Measurements from ENCODE around the gene AHNAK. TPM values are rescaled to one million over a fixed set of nuclear protein-coding genes. Genes with fewer than 3 reads are reported as not detected.
"Not testable (repeated sequence)": the region's sequence is repeated elsewhere in the genome, so short reads cannot be mapped to it uniquely, and the experiment has no call there.

Gene AHNAK
- total and polyA plus RNA-seq, 5 donors from 2014 or later = 22.3 to 852 (median 47.1) TPM

- no peaks in the 10 kb centered on the region for H3K27me3 ChIP-seq (ENCODE audit: control insufficient read depth, insufficient read depth, low read length)
- Mint-ChIP-seq H3K9me3 (no peaks in the 10 kb centered on the region), H3K4me3 (no peak overlapping the region), H3K27ac (peak overlapping the region in 1 of 3 donors; percentile 52), H3K36me3 (no peaks in the 10 kb centered on the region), H3K4me1 (peaks cover 0 to 8% (median 6%) of the 10 kb centered on the region in 4 donors), H3K27me3 (peaks cover 5% of the 10 kb centered on the region)
- DNase-seq (no peak), ATAC-seq (ENCODE audit: low read depth in 2 of 2) (no peak)
- no peak overlapping the region for H3K27ac ChIP-seq (ENCODE audit: insufficient read depth, low read length, poor library complexity, severe bottlenecking)
- no peaks in the 10 kb centered on the region for H3K9me3 ChIP-seq (ENCODE audit: control insufficient read depth in 2 of 2, low read length in 2 of 2)
- no peaks in the 10 kb centered on the region for H3K36me3 ChIP-seq (ENCODE audit: control insufficient read depth, insufficient read depth, low read length)
- H3K4me3 ChIP-seq (ENCODE audit: low read depth, low read length) = no peak overlapping the region
- no peaks in the 10 kb centered on the region for H3K4me1 ChIP-seq (ENCODE audit: control insufficient read depth, insufficient read depth, low read length, poor library complexity, severe bottlenecking)
These were observed 46.0 kb downstream of the AHNAK start for GRCh38 chr11:62500650-62501030.

GRCh38 chr11:62499944-62500649, 46.5 kb downstream of the AHNAK start:
- Histone ChIP-seq H3K4me1 (ENCODE audit: control insufficient read depth, insufficient read depth, low read length, poor library complexity, severe bottlenecking) (no peaks in the 10 kb centered on the region), H3K4me3 (ENCODE audit: low read depth, low read length) (no peak overlapping the region), H3K9me3 (ENCODE audit: control insufficient read depth in 2 of 2, low read length in 2 of 2) (no peaks in the 10 kb centered on the region), H3K36me3 (ENCODE audit: control insufficient read depth, insufficient read depth, low read length) (no peaks in the 10 kb centered on the region), H3K27ac (ENCODE audit: insufficient read depth, low read length, poor library complexity, severe bottlenecking) (no peak overlapping the region), H3K27me3 (ENCODE audit: control insufficient read depth, insufficient read depth, low read length) (no peaks in the 10 kb centered on the region)
- no peak for ATAC-seq (ENCODE audit: low read depth in 2 of 2)
- H3K27me3 Mint-ChIP-seq = peaks cover 5% of the 10 kb centered on the region
- peaks cover 0 to 8% (median 6%) of the 10 kb centered on the region in 4 donors for H3K4me1 Mint-ChIP-seq
- DNase-seq = no peak
- no peaks in the 10 kb centered on the region for H3K9me3 Mint-ChIP-seq
- no peaks in the 10 kb centered on the region for H3K36me3 Mint-ChIP-seq
- H3K27ac Mint-ChIP-seq = peak overlapping the region in 1 of 3 donors; percentile 52
- no peak overlapping the region for H3K4me3 Mint-ChIP-seq

- not testable (repeated sequence) for H3K36me3 Mint-ChIP-seq; ATAC-seq (ENCODE audit: low read depth in 2 of 2); H3K9me3 ChIP-seq (ENCODE audit: control insufficient read depth in 2 of 2, low read length in 2 of 2); H3K4me1 Mint-ChIP-seq; H3K27ac ChIP-seq (ENCODE audit: insufficient read depth, low read length, poor library complexity, severe bottlenecking); H3K4me3 Mint-ChIP-seq; H3K27me3 Mint-ChIP-seq; H3K27ac Mint-ChIP-seq; H3K27me3 ChIP-seq (ENCODE audit: control insufficient read depth, insufficient read depth, low read length); H3K4me1 ChIP-seq (ENCODE audit: control insufficient read depth, insufficient read depth, low read length, poor library complexity, severe bottlenecking); H3K4me3 ChIP-seq (ENCODE audit: low read depth, low read length); DNase-seq; H3K9me3 Mint-ChIP-seq; H3K36me3 ChIP-seq (ENCODE audit: control insufficient read depth, insufficient read depth, low read length)
These were observed 47.2 kb downstream of the AHNAK start for GRCh38 chr11:62499311-62499943.

DNA sequence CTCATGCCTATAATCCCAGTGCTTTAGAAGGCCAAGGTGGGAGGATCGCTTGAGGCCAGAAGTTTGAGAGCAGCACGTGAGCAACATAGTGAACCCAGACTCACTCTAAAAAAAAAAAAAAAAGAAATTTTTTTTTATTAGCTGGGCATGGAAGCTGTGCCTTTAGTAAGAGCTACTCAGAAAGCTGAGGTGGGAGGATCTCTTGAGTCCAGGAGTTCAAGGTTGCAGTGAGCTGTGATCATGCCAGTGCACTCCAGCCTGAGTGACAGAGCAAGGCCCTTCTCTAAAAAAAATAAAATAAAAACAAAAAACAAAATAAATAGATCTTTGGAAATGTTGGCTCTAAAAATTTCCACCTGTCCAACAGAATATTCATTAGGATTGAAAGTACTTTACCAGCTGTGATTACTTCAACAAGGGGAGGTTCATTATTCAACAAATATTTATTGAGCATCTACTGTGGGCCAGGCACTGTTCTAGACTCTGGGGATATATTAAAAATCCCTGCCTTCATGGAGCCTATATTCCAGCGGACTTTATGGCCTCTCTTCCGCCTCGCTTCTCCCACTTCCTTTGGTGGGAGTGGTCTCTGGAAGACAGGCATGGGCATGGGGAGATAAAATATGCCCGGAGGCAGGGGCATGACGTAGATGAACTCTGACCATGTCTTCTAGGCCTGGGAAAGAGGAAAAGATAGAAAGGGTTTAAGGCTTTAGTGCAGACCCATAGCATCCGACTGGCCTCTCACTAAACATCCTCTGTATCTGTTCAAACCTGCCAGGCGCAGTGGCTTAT, 47.9 kb downstream of the AHNAK start:
- peaks cover 0 to 8% (median 6%) of the 10 kb centered on the region in 4 donors for H3K4me1 Mint-ChIP-seq
- no peak overlapping the region for H3K4me3 Mint-ChIP-seq
- ATAC-seq (ENCODE audit: low read depth in 2 of 2) = no peak
- no peaks in the 10 kb centered on the region for H3K36me3 Mint-ChIP-seq
- H3K9me3 ChIP-seq (ENCODE audit: control insufficient read depth in 2 of 2, low read length in 2 of 2) = no peaks in the 10 kb centered on the region
- no peaks in the 10 kb centered on the region for H3K9me3 Mint-ChIP-seq
- H3K27me3 ChIP-seq (ENCODE audit: control insufficient read depth, insufficient read depth, low read length) = no peaks in the 10 kb centered on the region
- DNase-seq = no peak
- no peak overlapping the region for H3K27ac Mint-ChIP-seq
- no peak overlapping the region for H3K27ac ChIP-seq (ENCODE audit: insufficient read depth, low read length, poor library complexity, severe bottlenecking)
- H3K27me3 Mint-ChIP-seq = no peaks in the 10 kb centered on the region
- H3K36me3 ChIP-seq (ENCODE audit: control insufficient read depth, insufficient read depth, low read length) = no peaks in the 10 kb centered on the region
- no peaks in the 10 kb centered on the region for H3K4me1 ChIP-seq (ENCODE audit: control insufficient read depth, insufficient read depth, low read length, poor library complexity, severe bottlenecking)
- no peak overlapping the region for H3K4me3 ChIP-seq (ENCODE audit: low read depth, low read length)

DNA sequence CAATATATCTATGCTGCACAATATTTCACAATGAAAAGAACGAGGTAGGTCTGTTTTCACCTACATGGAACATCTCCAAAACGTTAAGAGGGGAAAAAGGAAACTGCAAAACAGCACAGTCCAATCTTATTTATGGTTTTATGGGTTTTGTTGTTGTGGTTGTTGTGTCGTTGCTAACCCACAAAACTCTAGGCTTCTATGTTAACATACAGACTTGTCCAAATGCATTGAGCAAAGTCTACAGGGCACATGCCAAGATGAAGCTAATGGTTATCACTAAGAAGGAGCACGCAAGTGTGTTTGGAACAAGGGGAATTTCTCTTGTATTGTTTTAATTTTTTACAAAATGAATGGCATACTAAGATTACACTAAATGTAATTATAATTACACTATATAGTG, 48.6 kb downstream of the AHNAK start:
- ATAC-seq (ENCODE audit: low read depth in 2 of 2) = no peak
- Histone ChIP-seq H3K9me3 (ENCODE audit: control insufficient read depth in 2 of 2, low read length in 2 of 2) (no peaks in the 10 kb centered on the region), H3K4me1 (ENCODE audit: control insufficient read depth, insufficient read depth, low read length, poor library complexity, severe bottlenecking) (no peaks in the 10 kb centered on the region), H3K4me3 (ENCODE audit: low read depth, low read length) (no peak overlapping the region), H3K27ac (ENCODE audit: insufficient read depth, low read length, poor library complexity, severe bottlenecking) (no peak overlapping the region), H3K36me3 (ENCODE audit: control insufficient read depth, insufficient read depth, low read length) (no peaks in the 10 kb centered on the region), H3K27me3 (ENCODE audit: control insufficient read depth, insufficient read depth, low read length) (no peaks in the 10 kb centered on the region)
- no peak for DNase-seq
- Mint-ChIP-seq H3K4me3 (no peak overlapping the region), H3K27me3 (no peaks in the 10 kb centered on the region), H3K4me1 (peaks cover 0 to 8% (median 6%) of the 10 kb centered on the region in 4 donors), H3K27ac (no peak overlapping the region), H3K9me3 (no peaks in the 10 kb centered on the region), H3K36me3 (no peaks in the 10 kb centered on the region)

GRCh38 chr11:62497132-62497801, 49.3 kb downstream of the AHNAK start:
- Mint-ChIP-seq H3K27me3 (no peaks in the 10 kb centered on the region), H3K4me3 (no peak overlapping the region), H3K36me3 (no peaks in the 10 kb centered on the region), H3K27ac (peak overlapping the region in 2 of 3 donors; percentile 45 to 74), H3K9me3 (no peaks in the 10 kb centered on the region), H3K4me1 (peaks cover 0 to 7% (median 2%) of the 10 kb centered on the region in 4 donors)
- Histone ChIP-seq H3K36me3 (ENCODE audit: control insufficient read depth, insufficient read depth, low read length) (no peaks in the 10 kb centered on the region), H3K9me3 (ENCODE audit: control insufficient read depth in 2 of 2, low read length in 2 of 2) (no peaks in the 10 kb centered on the region), H3K27ac (ENCODE audit: insufficient read depth, low read length, poor library complexity, severe bottlenecking) (no peak overlapping the region), H3K4me3 (ENCODE audit: low read depth, low read length) (no peak overlapping the region), H3K4me1 (ENCODE audit: control insufficient read depth, insufficient read depth, low read length, poor library complexity, severe bottlenecking) (no peaks in the 10 kb centered on the region), H3K27me3 (ENCODE audit: control insufficient read depth, insufficient read depth, low read length) (no peaks in the 10 kb centered on the region)
- DNase-seq (peak in 2 of 3 donors; percentile 13 to 40), ATAC-seq (ENCODE audit: low read depth in 2 of 2) (peak in 1 of 2 donors; percentile 37)

GRCh38 chr11:62496676-62497075, 49.9 kb downstream of the AHNAK start:
- no peaks in the 10 kb centered on the region for H3K9me3 ChIP-seq (ENCODE audit: control insufficient read depth in 2 of 2, low read length in 2 of 2)
- DNase-seq (no peak), ATAC-seq (ENCODE audit: low read depth in 2 of 2) (no peak)
- no peak overlapping the region for H3K4me3 Mint-ChIP-seq
- H3K27ac Mint-ChIP-seq = peak overlapping the region in 1 of 3 donors; percentile 74
- H3K27me3 ChIP-seq (ENCODE audit: control insufficient read depth, insufficient read depth, low read length) = no peaks in the 10 kb centered on the region
- peaks cover 0 to 7% (median 2%) of the 10 kb centered on the region in 4 donors for H3K4me1 Mint-ChIP-seq
- H3K36me3 ChIP-seq (ENCODE audit: control insufficient read depth, insufficient read depth, low read length) = no peaks in the 10 kb centered on the region
- no peak overlapping the region for H3K4me3 ChIP-seq (ENCODE audit: low read depth, low read length)
- H3K36me3 Mint-ChIP-seq = no peaks in the 10 kb centered on the region
- no peaks in the 10 kb centered on the region for H3K4me1 ChIP-seq (ENCODE audit: control insufficient read depth, insufficient read depth, low read length, poor library complexity, severe bottlenecking)
- H3K27ac ChIP-seq (ENCODE audit: insufficient read depth, low read length, poor library complexity, severe bottlenecking) = no peak overlapping the region
- no peaks in the 10 kb centered on the region for H3K9me3 Mint-ChIP-seq
- no peaks in the 10 kb centered on the region for H3K27me3 Mint-ChIP-seq
